ENCODE measurements around the gene YBX2. TPM values are rescaled to one million over a fixed set of nuclear protein-coding genes. Genes with fewer than 3 reads are reported as not detected.

YBX2 gene
- total RNA-seq, 1 experiment from 2014 or later, result not detected

DNA sequence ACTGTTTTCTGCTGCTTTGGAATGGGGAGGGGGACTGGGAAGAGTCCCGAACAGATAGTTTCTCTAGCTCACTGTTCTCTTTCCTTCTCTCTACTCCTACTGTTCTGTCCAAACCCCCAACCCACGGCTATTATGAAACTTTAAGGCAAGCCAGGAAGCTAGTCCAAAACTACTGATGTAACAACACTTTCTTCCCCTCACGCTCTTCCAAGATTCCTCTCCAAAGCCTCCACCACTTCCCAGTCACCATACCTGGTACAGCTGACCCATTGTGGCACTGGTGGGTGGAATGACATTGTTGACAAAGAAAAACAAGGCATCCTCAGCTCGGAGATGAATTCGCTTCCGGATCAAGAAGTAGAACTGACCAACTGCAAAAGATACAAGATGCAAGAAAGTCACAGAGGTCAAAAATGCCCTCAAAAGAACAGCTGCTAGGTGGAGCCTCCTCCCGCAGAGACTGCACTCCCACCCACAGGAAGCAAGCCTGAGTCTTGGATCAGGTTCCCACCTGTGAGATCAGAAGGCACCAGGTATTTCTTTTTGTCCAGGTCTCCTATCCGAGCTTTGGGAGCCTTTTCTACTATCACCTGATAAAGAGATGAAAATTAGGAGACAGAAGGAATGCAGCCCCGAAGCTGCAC, 53.2 kb downstream of the YBX2 start:
- peaks cover 8% of the 10 kb centered on the region; the same call in 1 of the 2 replicates for H3K36me3 ChIP-seq
- H3K27me3 ChIP-seq, result no peaks in the 10 kb centered on the region
- H3K27ac ChIP-seq, result peak overlapping the region; percentile 79; the same call in 1 of the 2 replicates
- DNase-seq, result no peak
- no peaks in the 10 kb centered on the region for H3K9me3 ChIP-seq (replicated peaks)
- H3K4me3 ChIP-seq, result peak overlapping the region; percentile 84
- 0 out of 2 replicates have a peak, but pooled peaks cover 4% of the 10 kb centered on the region for H3K4me1 ChIP-seq

DNA sequence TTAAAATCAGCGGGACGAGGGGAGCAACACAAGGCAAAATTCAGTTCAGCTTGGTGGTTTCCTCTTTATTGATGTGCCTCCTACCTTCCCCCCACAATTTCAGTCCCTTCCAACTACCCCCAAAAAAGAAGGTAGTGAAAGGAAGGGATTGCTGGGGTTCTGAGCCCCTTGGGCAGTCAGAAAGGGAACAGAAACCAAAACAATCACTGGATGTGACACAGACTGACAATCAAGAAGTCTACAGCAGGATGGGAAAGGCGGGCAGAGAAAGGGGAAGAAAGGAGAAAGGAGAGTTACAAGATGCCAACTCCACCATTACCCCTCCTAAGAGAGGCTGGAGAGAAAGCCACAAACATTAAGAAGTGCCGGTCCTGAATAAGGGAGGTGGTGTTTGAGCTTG, 54.1 kb downstream of the YBX2 start:
- Histone ChIP-seq H3K4me1 (0 out of 2 replicates have a peak, but pooled peaks cover 4% of the 10 kb centered on the region), H3K36me3 (peaks cover 13% of the 10 kb centered on the region; the same call in 1 of the 2 replicates), H3K9me3 (replicated peaks) (no peaks in the 10 kb centered on the region), H3K4me3 (peak overlapping the region; percentile 18; the same call in 1 of the 2 replicates), H3K27me3 (no peaks in the 10 kb centered on the region), H3K27ac (no peak overlapping the region)
- DNase-seq, result no peak

DNA sequence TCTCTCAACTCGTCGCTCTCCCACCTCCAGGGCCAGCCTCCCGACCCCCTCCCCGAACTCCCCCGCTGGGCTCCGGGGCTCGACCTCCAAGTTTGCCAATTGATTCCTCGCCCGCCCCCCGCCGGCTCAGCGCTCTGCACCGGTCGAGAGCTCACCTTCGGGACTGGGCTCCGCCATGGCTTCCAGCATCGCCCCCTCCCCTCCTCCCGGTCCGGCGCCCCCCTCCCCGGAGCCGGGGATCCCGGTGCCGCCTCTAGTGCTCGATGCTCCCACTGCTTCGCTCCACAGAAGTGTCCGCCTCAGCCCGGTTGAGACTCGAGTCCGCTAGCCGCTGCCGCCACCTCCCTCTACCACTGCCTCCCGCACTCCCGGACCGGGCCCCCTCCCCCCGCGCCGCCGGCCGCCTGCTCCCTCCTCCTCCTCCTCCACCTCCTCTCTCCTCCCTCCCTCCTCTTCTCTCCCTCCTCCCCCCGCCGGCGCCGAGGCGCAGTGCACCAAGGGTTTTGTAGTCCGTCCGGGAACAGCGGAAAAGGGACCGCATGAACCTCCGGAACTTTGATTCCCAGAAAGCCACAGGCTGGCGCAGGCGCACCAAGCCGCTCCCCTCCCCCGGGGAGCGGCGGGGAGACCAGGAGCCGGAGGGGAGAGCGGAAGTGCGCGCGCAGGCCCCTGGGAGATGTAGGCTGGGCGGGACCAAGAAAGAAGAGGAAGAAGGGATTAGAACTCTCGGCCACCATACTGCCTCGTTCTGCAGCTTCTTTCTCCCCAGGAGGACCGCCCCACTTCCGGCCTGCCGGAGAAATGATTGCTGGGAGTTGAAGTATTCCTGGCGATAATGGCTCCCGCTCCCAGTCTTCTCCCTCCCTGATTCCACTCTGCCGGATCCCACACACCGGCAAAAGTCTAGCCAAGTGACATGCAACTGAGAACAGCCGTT, 55.1 kb downstream of the YBX2 start, which contains the start of gene PHF23:
PHF23 (minus strand) TSS at position 367 of the 937 bp plus-strand sequence; CDS start at position 189, 178 bp downstream.
- Histone ChIP-seq H3K4me3 (peak within 1 kb of the TSS; percentile 75), H3K36me3 (peaks cover 16% of the 10 kb centered on the region; the same call in 1 of the 2 replicates), H3K27ac (peak within 1 kb of the TSS; percentile 40), H3K27me3 (no peaks in the 10 kb centered on the region), H3K9me3 (replicated peaks) (no peaks in the 10 kb centered on the region), H3K4me1 (0 out of 2 replicates have a peak, but pooled peaks cover 4% of the 10 kb centered on the region)
- peak; percentile 96 to 97 for DNase-seq

DNA sequence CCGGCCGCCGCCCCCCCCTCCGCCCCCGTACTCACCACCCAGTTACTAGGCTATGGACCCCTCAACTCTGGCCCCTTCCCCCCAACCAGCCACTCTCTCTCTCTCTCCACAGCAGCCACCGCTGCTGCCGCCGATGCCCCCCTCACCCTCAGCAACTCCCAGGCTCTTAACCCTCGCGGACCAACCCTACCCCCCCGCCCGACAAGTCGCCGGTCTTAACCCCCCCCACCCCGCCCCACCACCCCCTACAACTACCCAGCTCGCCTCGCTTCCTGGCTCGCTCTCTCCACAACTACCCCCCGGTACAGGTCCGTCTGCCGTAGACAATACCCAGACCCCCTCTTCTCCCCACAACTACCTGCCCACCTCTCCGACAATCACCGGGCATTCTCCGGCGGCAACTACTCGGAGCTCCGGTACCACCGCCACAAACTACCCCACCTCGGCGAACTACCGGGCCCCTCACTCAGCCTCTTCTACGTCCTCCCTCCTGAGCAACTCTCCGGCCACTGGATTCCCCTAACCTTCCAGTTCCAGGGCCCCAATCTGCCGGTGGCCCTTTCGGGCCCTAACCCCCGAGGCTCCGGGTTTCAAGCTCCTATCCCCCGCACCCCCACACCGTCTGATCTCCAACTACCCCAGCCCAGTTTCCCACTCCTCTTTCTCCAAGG, 55.9 kb downstream of the YBX2 start:
- H3K27ac ChIP-seq, result peak overlapping the region; percentile 40
- 0 out of 2 replicates have a peak, but pooled peaks cover 4% of the 10 kb centered on the region for H3K4me1 ChIP-seq
- no peak for DNase-seq
- peak overlapping the region; percentile 75 for H3K4me3 ChIP-seq
- no peaks in the 10 kb centered on the region for H3K9me3 ChIP-seq (replicated peaks)
- H3K36me3 ChIP-seq, result peaks cover 11% of the 10 kb centered on the region; the same call in 1 of the 2 replicates
- H3K27me3 ChIP-seq, result no peaks in the 10 kb centered on the region

Other genes with a start within 250 kb of the YBX2 start
- not detected in 2 replicates for gene CLEC10A, start 214.4 kb downstream of the YBX2 start, total RNA-seq (2014; rRNA removed; shearing (Covaris generic))
- gene ASGR2, start 179.8 kb downstream of the YBX2 start, total RNA-seq (2014; rRNA removed; shearing (Covaris generic)), result not detected in 2 replicates
- gene ASGR1, start 115.3 kb downstream of the YBX2 start, total RNA-seq (2014; rRNA removed; shearing (Covaris generic)), result 0.79 and 0.84 TPM in 2 replicates
- 1.9 and 3.9 TPM in 2 replicates for gene DLG4, start 74.8 kb downstream of the YBX2 start, total RNA-seq (2014; rRNA removed; shearing (Covaris generic))
- gene ACADVL, start 74.7 kb downstream of the YBX2 start, total RNA-seq (2014; rRNA removed; shearing (Covaris generic)), result 44.6 and 64.2 TPM in 2 replicates
- gene DVL2, start 60.1 kb downstream of the YBX2 start, total RNA-seq (2014; rRNA removed; shearing (Covaris generic)), result 33.4 and 39.0 TPM in 2 replicates
- 28.7 and 30.9 TPM in 2 replicates for gene PHF23, start 55.2 kb downstream of the YBX2 start, total RNA-seq (2014; rRNA removed; shearing (Covaris generic))
- gene GABARAP, start 52.2 kb downstream of the YBX2 start, total RNA-seq (2014; rRNA removed; shearing (Covaris generic)), result 139 and 141 TPM in 2 replicates
- 36.1 and 36.9 TPM in 2 replicates for gene CTDNEP1, start 42.9 kb downstream of the YBX2 start, total RNA-seq (2014; rRNA removed; shearing (Covaris generic))
- gene ELP5, start 42.4 kb downstream of the YBX2 start, total RNA-seq (2014; rRNA removed; shearing (Covaris generic)), result 39.6 and 43.8 TPM in 2 replicates
- 0.25 and 0.34 TPM in 2 replicates for gene CLDN7, start 32.2 kb downstream of the YBX2 start, total RNA-seq (2014; rRNA removed; shearing (Covaris generic))
- 1.3 and 1.5 TPM in 2 replicates for gene SLC2A4, start 12.9 kb downstream of the YBX2 start, total RNA-seq (2014; rRNA removed; shearing (Covaris generic))
- gene EIF5A, start 13.0 kb upstream of the YBX2 start, total RNA-seq (2014; rRNA removed; shearing (Covaris generic)), result 339 and 372 TPM in 2 replicates
- gene GPS2, start 20.7 kb upstream of the YBX2 start, total RNA-seq (2014; rRNA removed; shearing (Covaris generic)), result 32.2 and 39.7 TPM in 2 replicates
- gene NEURL4, start 34.7 kb upstream of the YBX2 start, total RNA-seq (2014; rRNA removed; shearing (Covaris generic)), result 18.7 and 19.7 TPM in 2 replicates
- 0.20 and 0.67 TPM in 2 replicates for gene ACAP1, start 41.9 kb upstream of the YBX2 start, total RNA-seq (2014; rRNA removed; shearing (Covaris generic))
- 1.7 and 2.6 TPM in 2 replicates for gene KCTD11, start 57.5 kb upstream of the YBX2 start, total RNA-seq (2014; rRNA removed; shearing (Covaris generic))
- not detected in 2 replicates for gene TMEM95, start 60.5 kb upstream of the YBX2 start, total RNA-seq (2014; rRNA removed; shearing (Covaris generic))
- gene TNK1, start 86.5 kb upstream of the YBX2 start, total RNA-seq (2014; rRNA removed; shearing (Covaris generic)), result not detected in 2 replicates
- 5.9 and 6.7 TPM in 2 replicates for gene PLSCR3, start 99.9 kb upstream of the YBX2 start, total RNA-seq (2014; rRNA removed; shearing (Covaris generic))
- 62.4 and 71.8 TPM in 2 replicates for gene TMEM256, start 109.5 kb upstream of the YBX2 start, total RNA-seq (2014; rRNA removed; shearing (Covaris generic))
- 5.0 and 6.8 TPM in 2 replicates for gene NLGN2, start 113.2 kb upstream of the YBX2 start, total RNA-seq (2014; rRNA removed; shearing (Covaris generic))
- gene SPEM1, start 125.7 kb upstream of the YBX2 start, total RNA-seq (2014; rRNA removed; shearing (Covaris generic)), result not detected in 2 replicates
- gene SPEM2, start 131.0 kb upstream of the YBX2 start, total RNA-seq (2014; rRNA removed; shearing (Covaris generic)), result not detected in 2 replicates
- gene SPEM3, start 134.2 kb upstream of the YBX2 start, total RNA-seq (2014; rRNA removed; shearing (Covaris generic)), result not detected in 2 replicates
- gene TMEM102, start 140.8 kb upstream of the YBX2 start, total RNA-seq (2014; rRNA removed; shearing (Covaris generic)), result 0.10 and 0.53 TPM in 2 replicates
- 4.0 and 5.0 TPM in 2 replicates for gene FGF11, start 144.9 kb upstream of the YBX2 start, total RNA-seq (2014; rRNA removed; shearing (Covaris generic))
- 33.3 and 36.9 TPM in 2 replicates for gene CHRNB1, start 150.4 kb upstream of the YBX2 start, total RNA-seq (2014; rRNA removed; shearing (Covaris generic))
- 4.7 and 5.3 TPM in 2 replicates for gene ZBTB4, start 185.0 kb upstream of the YBX2 start, total RNA-seq (2014; rRNA removed; shearing (Covaris generic))
- not detected in 2 replicates for gene SLC35G6, start 186.8 kb upstream of the YBX2 start, total RNA-seq (2014; rRNA removed; shearing (Covaris generic))
- 27.7 and 32.0 TPM in 2 replicates for gene POLR2A, start 189.7 kb upstream of the YBX2 start, total RNA-seq (2014; rRNA removed; shearing (Covaris generic))